ENCODE results near the gene SCG2.

DNA sequence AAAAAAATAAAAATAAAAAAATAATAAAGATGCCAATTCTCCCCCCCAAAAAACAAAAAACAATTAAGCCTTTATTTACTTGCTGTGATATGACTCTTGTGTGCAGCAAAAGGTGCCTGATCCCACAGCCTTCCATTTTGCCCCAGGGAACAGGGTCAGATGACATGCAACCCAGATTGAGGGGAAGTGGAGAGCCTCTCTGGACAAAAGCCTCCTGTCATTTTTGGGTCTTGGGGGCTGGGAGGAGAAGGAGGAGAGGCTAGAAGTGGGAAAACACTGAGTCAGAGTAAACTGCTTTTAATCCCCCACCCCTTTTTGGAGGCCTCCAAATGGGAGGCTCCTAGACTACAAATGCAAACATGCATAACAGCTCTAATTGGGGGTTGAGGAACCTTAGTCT is 46.6 kb upstream of the SCG2 start:
- no peak for TF ChIP-seq CTCF (IDR thresholded peaks at IDR 0.05; ENCODE audit: poor library complexity, severe bottlenecking)
- TF ChIP-seq EP300 (conservative IDR thresholded peaks at IDR 0.05; ENCODE audit: poor library complexity, severe bottlenecking): no peak
- TF ChIP-seq RAD21 (conservative IDR thresholded peaks at IDR 0.05): no peak
